Retinal pigment epithelial cell (primary cell): ENCODE measurements around the gene PTGDR2.

ENCODE experiments used
- DNase-seq: peaks from one replicate; pipeline ENCODE4 v3.0.0-alpha.2; 2010; ENCODE audit warnings: low read depth
- H3K4me3 ChIP-seq: 2 replicates; pipeline ENCODE4 v1.5.1; 2011; ENCODE audit warnings: mild to moderate bottlenecking, low read length, control low read depth, moderate library complexity
- CTCF ChIP-seq: conservative IDR thresholded peaks from 2 replicates; pipeline ENCODE4 v1.5.1; 2011; ENCODE audit warnings: low read depth, low read length, control low read depth, inconsistent platforms

PTGDR2 gene

GRCh38 chr11:60863550-60864521 lies 8.1 kb upstream of the PTGDR2 start:
- no peak overlapping the region for H3K4me3 ChIP-seq
- TF ChIP-seq CTCF, result no peak
- DNase-seq, result no peak

GRCh38 chr11:60862171-60862570 lies 6.4 kb upstream of the PTGDR2 start:
- DNase-seq, result no peak
- TF ChIP-seq CTCF, result no peak
- H3K4me3 ChIP-seq, result no peak overlapping the region

GRCh38 chr11:60860943-60861342 lies 5.2 kb upstream of the PTGDR2 start:
- H3K4me3 ChIP-seq, result no peak overlapping the region
- TF ChIP-seq CTCF, result no peak
- DNase-seq, result no peak

- DNase-seq, result no peak
- TF ChIP-seq CTCF, result no peak
- no peak overlapping the region for H3K4me3 ChIP-seq
Observed at GRCh38 chr11:60859616-60860250, 4.0 kb upstream of the PTGDR2 start.

GRCh38 chr11:60858731-60859464 lies 3.1 kb upstream of the PTGDR2 start:
- no peak for DNase-seq
- no peak overlapping the region for H3K4me3 ChIP-seq
- no peak for TF ChIP-seq CTCF

- no peak overlapping the region for H3K4me3 ChIP-seq
- TF ChIP-seq CTCF, result no peak
- no peak for DNase-seq
Observed at GRCh38 chr11:60858236-60858635, 2.5 kb upstream of the PTGDR2 start.
